Measurements from ENCODE around the gene G6PD.

G6PD gene

DNA sequence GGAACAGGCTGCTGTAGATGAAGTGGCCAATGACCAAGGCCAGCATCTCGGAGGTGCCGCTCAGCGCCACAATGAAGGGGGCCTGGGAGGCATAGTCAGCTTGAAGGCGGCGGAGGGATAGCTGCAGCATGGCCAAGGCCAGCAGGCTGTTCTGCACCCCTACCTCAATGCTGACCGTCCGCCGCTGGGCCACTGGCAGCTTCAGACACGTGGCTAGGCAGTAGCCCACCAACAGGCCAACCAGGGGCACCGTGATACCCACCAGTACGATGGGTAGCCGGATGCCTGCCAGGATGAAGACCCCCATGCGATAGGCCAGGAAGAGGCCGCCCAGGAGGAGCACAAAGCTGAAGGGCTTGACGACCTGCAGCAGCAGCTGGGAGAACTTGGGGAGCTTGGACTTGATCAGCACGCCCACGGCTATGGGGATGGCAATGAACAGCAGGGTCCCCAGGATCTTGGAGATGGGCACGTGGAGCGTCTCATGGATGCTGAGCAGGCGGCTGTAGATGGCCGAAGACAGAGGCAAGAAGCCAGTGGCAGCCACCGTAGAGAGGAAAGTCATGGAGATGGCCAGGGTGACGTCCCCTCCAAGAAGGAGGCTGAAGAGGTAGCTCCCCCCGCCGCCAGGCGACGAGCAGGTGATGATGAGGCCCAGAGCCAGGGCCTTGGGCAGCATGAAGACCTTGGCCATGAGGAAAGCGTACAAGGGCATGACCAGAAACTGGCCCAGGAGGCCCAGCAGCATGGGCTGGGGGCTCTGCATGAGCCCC lies 58.9 kb downstream of the G6PD start:
- no peak for DNase-seq (ENCODE audit: low spot score)

DNA sequence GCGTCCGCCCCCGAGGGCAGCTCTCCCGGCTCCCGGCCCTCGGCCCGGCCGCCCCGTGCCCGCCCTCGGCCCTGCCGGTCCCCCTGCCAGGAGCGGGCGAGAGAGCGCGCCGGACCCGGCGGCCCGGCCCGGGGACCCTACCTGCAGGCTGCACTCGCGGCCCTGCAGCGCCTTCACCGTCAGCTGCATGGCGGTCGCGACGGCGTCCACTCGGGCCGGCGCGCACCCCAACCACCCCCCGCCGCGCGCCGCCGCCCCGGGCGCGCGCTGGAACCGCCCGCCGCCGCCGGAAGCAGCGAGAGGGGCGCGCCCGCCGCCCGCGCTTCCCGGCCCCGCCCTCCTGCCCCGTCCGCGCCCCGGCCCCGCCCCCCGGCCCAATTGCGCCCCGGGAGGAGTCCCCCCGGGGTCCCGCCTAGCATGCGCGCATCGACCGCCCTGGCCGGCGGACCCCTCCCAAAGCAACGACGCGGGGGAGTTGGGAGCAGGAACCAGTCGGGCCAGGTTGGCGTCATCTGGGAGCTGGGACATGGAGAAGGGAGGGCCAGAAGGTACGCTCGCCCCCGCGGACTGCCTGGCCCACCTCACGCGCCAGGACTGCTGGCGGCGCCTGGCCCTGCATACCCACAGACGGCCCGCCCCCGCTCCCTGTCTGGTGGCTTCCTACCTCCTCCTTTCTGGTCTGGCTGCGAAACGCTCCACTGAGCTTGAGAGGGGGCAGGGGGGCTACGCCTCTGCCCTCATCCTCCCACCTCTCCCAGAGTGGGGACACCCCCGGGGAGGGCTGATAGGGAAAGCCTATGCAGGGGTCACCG lies 60.0 kb downstream of the G6PD start, which contains the start of gene UBL4A:
Gene UBL4A, minus strand, starts transcription at position 220 of the 812 bp plus-strand sequence. Its CDS starts 31 bp downstream, at position 189.
- no peak for DNase-seq (ENCODE audit: low spot score)

DNA sequence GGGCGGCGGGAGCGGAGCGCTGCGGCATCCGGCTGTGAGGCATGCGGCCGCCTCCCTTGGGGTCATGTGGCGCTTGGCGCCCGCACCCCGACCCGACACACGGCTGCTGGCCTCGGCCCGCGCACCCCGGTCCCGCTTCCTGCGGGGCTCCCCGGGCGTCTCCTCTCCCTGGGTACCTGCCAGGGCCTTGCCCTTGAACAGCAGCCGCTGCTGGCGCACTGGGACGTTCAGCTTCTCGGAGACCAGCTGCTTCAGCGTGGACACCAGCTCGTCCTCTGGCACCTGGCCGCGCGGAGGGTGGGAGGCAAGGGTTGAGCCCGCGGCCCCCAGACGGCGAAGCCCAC lies 60.6 kb downstream of the G6PD start:
- DNase-seq (ENCODE audit: low spot score): no peak

DNA sequence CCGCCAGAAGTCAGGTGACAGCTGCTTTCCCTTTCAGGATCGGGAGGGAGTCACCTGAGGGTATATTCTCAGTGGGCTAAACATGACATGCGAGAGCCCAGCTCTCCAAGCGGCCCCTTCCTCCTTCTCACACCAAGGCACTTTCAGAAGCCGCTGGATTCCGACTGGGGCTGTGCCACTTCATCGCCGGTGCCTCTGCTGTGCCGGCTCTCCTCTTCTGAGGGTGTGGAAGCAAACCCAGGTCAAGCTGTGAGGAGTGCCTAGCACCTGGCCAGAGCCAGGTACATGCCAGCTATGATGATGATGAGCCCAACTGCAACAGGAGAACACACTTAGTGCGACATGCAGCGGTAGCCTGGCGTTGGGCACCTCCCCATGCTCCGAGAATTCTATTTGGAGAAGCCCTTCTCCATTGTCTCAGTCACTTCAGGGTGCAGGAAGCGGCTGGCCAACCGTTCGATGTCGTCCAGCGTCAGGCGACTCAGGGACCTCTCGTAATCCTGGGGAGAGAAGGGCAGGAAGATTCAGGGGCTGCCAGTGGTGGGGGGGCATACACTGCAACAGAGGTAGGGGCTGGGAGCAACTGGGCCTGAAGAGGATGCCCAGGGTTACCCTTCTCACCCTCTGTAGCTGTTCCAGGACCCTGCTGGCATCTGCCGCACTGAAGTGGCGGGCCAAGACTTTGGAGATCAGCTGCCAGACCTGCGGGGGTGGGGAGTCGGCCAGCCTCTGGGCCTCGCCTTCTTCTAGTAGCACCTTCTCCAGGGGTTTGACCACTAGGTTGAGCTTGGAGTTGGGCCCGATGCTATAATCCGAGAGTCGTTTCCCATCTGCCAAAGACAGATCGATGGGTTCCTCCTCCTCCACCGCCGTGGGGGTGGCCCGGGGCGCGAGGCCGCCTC lies 61.2 kb downstream of the G6PD start:
- DNase-seq (ENCODE audit: low spot score): no peak

DNA sequence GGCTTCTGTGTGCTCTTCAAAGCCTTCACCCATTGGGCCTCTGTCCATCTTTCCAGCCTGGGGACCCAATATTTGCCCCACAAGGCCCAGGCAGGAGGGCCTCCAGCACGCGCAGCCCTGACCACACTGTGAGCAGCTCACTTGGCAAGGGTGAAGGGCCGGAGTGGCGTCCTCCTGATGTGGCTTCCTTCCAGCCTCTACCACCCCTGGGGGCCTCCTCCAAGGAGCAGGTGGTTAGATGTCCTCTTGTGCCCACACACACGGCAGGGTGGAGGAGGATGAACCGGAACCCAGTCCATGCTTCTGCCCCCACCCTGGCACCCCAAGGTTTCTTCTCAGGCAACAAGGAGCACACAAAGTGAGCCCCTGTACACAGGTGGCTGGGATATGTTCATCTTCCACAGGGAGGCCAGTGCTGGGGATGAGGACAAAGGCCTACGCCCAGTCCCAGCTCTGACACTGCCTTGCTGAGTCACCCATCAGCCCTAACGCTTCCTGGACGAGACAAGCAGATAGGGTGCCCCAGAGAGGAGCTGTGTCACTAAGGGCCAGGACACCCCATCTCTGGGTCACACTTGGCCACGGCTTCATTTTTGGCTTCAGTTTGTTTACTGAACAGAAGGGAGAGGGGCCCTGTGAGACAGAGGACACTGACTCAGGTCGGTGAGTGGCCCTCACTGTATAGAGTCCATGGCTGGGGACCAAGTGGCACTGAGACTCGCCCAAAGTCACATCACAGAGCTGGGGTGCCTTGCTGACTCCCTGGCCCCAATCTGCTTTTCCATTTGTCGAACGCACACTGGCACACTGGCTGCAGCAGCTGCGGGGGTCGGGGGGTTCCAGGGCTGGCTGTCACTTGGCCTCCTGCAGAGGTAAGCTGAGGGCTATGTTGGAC lies 62.1 kb downstream of the G6PD start:
- no peak for DNase-seq (ENCODE audit: low spot score)

DNA sequence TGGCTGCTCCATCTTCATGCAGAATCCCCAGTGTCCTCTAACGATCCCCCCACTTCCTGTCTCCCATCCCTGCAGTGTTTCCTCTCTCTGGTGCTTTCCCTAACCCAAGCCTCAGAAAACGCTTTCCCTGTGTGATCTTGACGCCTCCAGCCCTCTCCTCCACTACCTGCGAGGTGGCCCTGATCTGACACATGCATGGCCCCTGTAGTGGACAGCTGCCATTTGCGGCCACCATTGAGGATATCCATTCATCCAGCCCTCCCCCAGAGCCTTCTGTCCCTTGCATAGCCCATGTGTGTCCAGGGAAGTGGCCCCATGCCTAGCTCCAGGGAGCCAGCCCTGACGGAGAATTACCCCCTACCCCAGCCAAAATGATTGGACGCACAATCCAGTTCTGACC lies 63.3 kb downstream of the G6PD start:
- no peak for DNase-seq (ENCODE audit: low spot score)

DNA sequence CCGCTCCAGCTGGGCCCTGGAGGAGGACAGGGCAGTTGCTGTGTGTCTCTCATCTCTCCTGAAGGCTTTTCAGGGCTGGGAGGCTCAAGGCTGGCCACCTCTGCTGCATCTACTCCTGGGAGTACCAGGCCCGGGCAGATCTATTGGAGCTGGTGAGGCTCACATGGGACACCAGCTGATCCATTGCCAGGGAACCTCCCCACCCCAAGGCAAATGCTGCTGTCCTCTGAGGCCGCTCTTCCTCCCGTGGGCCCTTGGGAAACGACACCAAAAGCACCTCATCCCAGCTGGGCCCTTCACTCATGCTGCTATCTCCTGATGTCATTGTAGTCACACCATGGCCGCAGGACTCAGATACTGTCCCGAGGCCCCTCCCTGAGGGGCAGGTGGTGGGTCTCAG lies 63.9 kb downstream of the G6PD start:
- no peak for DNase-seq (ENCODE audit: low spot score)

DNA sequence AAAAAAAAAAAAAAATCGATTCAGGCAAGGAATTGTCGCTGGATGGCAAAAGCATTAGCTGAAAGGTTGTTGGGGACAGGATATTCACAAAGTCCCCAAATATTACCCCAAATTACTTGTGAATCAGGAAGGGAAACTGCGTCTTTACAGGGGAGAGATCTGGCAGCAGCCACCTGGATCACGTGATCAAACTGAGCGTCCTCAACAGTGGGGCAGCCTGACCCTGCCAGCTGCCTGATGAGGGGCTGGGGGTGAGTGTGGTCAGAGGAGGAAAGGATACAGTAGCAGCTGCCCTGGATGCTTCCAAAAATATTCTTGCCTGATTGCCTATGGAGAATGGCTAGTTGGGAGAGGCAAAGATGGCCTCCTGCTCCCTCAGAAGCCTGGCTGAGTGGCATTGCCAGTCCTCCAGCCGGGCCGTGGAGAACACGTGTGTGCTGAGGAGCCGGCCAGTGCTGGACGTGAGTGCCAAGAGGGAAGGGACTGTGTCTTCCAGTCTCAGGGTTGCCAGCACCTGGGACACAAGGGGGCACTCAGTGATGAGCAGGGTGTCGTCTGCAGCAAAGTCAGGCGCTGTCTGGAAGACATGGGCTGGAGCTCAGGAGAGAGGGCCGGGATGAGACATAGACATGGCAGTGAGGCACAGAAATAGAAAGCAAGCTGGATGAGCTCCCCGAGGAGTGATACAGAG lies 64.6 kb downstream of the G6PD start:
- no peak for DNase-seq (ENCODE audit: low spot score)
